HepG2 (cell line): ENCODE results near the gene NR2F6. TPM values are rescaled to one million over a fixed set of nuclear protein-coding genes. Genes with fewer than 3 reads are reported as not detected.

Experiments
- GFI1 ChIP-seq: sonication (generic); formaldehyde crosslinking; IDR thresholded peaks from 2 replicates; pipeline ENCODE4 v1.5.0; 2020; ENCODE audit warnings: missing genetic modification reagents, mild to moderate bottlenecking, borderline replicate concordance
- GTF3A ChIP-seq: sonication (generic); formaldehyde crosslinking; conservative IDR thresholded peaks from 2 replicates; pipeline ENCODE4 v1.4.0; 2020; ENCODE audit warnings: mild to moderate bottlenecking, missing genetic modification reagents
- HMG20A ChIP-seq: IDR thresholded peaks from 2 replicates; pipeline ENCODE4 v1.6.1; 2016; ENCODE audit warnings: borderline replicate concordance
- ISX ChIP-seq: sonication (generic); formaldehyde crosslinking; conservative IDR thresholded peaks from 2 replicates; pipeline ENCODE4 v1.5.0; 2020; ENCODE audit warnings: missing genetic modification reagents
- MTF1 ChIP-seq: sonication (generic); formaldehyde crosslinking; IDR thresholded peaks from 2 replicates; pipeline ENCODE4 v1.5.0; 2020; ENCODE audit warnings: missing genetic modification reagents
- NONO ChIP-seq, 2 experiments: fragments of 450-650 bp in 1 of 2; sonication (generic) in 1 of 2; formaldehyde crosslinking in 1 of 2; IDR thresholded peaks in 1 of 2; conservative IDR thresholded peaks in 1 of 2; 2 replicates each; pipeline versions ENCODE4 v1.6.1 to v1.8.0; 2017 to 2022; ENCODE audit warnings: mild to moderate bottlenecking in 1 of 2, missing genetic modification reagents in 1 of 2, moderate library complexity in 1 of 2
- PHF20 ChIP-seq: sonication (generic); formaldehyde crosslinking; IDR thresholded peaks from 2 replicates; pipeline ENCODE4 v1.5.0; 2020; ENCODE audit warnings: mild to moderate bottlenecking, missing genetic modification reagents
- STAG1 ChIP-seq: sonication (generic); formaldehyde crosslinking; IDR thresholded peaks from 2 replicates; pipeline ENCODE4 v1.4.0; 2020; ENCODE audit warnings: missing genetic modification reagents
- ZNF367 ChIP-seq: sonication (generic); formaldehyde crosslinking; IDR thresholded peaks from 2 replicates; pipeline ENCODE4 v1.4.0; 2020; ENCODE audit warnings: missing genetic modification reagents, borderline replicate concordance
- ZNF382 ChIP-seq: sonication (generic); formaldehyde crosslinking; IDR thresholded peaks from 2 replicates; pipeline ENCODE4 v1.5.0; 2020; ENCODE audit warnings: missing genetic modification reagents, mild to moderate bottlenecking, borderline replicate concordance
- ZNF446 ChIP-seq: sonication (generic); formaldehyde crosslinking; IDR thresholded peaks from 2 replicates; pipeline ENCODE4 v1.5.0; 2020; ENCODE audit warnings: mild to moderate bottlenecking, missing genetic modification reagents
- ZNF761 ChIP-seq: sonication (generic); formaldehyde crosslinking; conservative IDR thresholded peaks from 2 replicates; pipeline ENCODE4 v1.4.0; 2020; ENCODE audit warnings: mild to moderate bottlenecking, missing genetic modification reagents
- ZNF780A ChIP-seq: sonication (generic); formaldehyde crosslinking; IDR thresholded peaks from 2 replicates; pipeline ENCODE4 v1.8.0; 2022; ENCODE audit warnings: mild to moderate bottlenecking, missing genetic modification reagents, moderate library complexity
- polyA plus RNA-seq, 8 experiments: library from polyadenylated mRNA; depleted of rRNA in 3 of 8; stranded (reverse) in 7 of 8; unstranded in 1 of 8; fragments of >200 nt; fragmentation: Illumina TruSeq in 4 of 8; extraction: Trizol in 4 of 8; gene quantifications; 2 replicates each; pipeline versions ENCODE4 v1.2.1 to v1.2.3, GENCODE V29; 2011 to 2016; ENCODE audit warnings: low read depth in 4 of 8, missing spikeins in 1 of 8, mixed read lengths in 1 of 8; ENCODE audit not compliant: insufficient read depth in 1 of 8
- total RNA-seq, 5 experiments: library from RNA; depleted of rRNA; stranded (reverse); fragments of >200 nt; fragmentation: Illumina TruSeq; extraction: Trizol; gene quantifications; 2 replicates each; pipeline ENCODE4 v1.2.3, GENCODE V29; 2016; ENCODE audit warnings: low read depth in 1 of 5
- TF ChIP-seq, protein P1 (sequence below): fragments of 450-650 bp; IDR thresholded peaks from 2 replicates; pipeline ENCODE4 v1.6.1; 2016
- TF ChIP-seq, protein P2 (sequence below): sonication (generic); formaldehyde crosslinking; IDR thresholded peaks from 2 replicates; pipeline ENCODE4 v1.8.0; 2022; ENCODE audit warnings: mild to moderate bottlenecking, missing genetic modification reagents; ENCODE audit not compliant: insufficient replicate concordance
- TF ChIP-seq, protein P3 (sequence below): IDR thresholded peaks from 2 replicates; pipeline ENCODE4 v1.6.1; 2016; ENCODE audit warnings: missing compliant biosample characterization, missing genetic modification reagents, borderline replicate concordance
- TF ChIP-seq, protein P4 (sequence below): sonication (generic); formaldehyde crosslinking; IDR thresholded peaks from 2 replicates; pipeline ENCODE4 v1.4.0; 2020; ENCODE audit warnings: missing genetic modification reagents
- TF ChIP-seq, protein P5 (sequence below): sonication (generic); formaldehyde crosslinking; IDR thresholded peaks from 2 replicates; pipeline ENCODE4 v1.5.1; 2020; ENCODE audit warnings: mild to moderate bottlenecking, missing genetic modification reagents, moderate library complexity

NR2F6 gene
- total and polyA plus RNA-seq, 2 of the 13 experiments (the other 11 are each of a cell fraction or from before 2014, with no cell fraction given) = 30.9 to 72.4 TPM

DNA sequence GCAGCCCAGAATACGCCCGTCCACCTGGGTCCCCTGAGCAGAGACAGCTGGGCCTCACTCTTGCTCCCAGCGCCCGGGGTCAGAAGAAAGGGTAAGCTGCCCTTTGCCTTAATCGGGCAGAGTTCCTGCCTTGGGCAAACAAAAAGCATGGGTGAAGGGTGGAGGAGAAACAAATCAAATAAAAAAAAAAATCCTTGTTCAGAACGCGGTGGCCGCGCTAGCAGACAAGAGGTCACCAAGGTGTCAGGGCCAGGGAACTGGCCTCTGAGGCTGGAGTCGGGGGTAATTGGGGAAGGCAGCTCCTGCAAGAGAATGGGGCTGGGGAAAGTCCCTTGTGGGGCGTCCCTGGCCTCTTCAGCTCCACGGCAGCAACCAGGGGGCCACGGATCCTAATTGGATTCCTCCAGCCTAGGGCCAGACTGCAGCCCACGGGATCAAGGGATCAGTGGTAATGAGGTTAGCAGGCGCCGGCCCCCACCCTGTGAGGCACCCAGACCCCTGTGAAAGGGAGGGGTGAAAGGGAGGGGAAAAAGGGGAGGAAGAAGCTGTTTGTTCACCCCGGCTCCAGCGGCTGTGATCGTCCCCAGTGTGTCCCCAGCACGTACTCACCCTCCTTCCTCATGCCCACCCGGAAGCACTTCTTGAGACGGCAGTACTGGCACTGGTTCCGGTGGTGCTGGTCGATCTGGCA lies 5.5 kb downstream of the NR2F6 start (continued):
- TF ChIP-seq, protein P1, sequence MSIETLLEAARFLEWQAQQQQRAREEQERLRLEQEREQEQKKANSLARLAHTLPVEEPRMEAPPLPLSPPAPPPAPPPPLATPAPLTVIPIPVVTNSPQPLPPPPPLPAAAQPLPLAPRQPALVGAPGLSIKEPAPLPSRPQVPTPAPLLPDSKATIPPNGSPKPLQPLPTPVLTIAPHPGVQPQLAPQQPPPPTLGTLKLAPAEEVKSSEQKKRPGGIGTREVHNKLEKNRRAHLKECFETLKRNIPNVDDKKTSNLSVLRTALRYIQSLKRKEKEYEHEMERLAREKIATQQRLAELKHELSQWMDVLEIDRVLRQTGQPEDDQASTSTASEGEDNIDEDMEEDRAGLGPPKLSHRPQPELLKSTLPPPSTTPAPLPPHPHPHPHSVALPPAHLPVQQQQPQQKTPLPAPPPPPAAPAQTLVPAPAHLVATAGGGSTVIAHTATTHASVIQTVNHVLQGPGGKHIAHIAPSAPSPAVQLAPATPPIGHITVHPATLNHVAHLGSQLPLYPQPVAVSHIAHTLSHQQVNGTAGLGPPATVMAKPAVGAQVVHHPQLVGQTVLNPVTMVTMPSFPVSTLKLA = no peak
- no peak; the same call in 1 of the 2 replicates for TF ChIP-seq HMG20A (CRISPR knock-in tag)
- no peak for TF ChIP-seq ZNF761 (CRISPR knock-in tag)
- no peak for TF ChIP-seq ISX
- no peak; the same call in 1 of the 2 replicates for TF ChIP-seq GFI1 (CRISPR knock-in tag)
- TF ChIP-seq, protein P2, sequence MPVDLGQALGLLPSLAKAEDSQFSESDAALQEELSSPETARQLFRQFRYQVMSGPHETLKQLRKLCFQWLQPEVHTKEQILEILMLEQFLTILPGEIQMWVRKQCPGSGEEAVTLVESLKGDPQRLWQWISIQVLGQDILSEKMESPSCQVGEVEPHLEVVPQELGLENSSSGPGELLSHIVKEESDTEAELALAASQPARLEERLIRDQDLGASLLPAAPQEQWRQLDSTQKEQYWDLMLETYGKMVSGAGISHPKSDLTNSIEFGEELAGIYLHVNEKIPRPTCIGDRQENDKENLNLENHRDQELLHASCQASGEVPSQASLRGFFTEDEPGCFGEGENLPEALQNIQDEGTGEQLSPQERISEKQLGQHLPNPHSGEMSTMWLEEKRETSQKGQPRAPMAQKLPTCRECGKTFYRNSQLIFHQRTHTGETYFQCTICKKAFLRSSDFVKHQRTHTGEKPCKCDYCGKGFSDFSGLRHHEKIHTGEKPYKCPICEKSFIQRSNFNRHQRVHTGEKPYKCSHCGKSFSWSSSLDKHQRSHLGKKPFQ (CRISPR knock-in tag) = no peak
- TF ChIP-seq, protein P3, sequence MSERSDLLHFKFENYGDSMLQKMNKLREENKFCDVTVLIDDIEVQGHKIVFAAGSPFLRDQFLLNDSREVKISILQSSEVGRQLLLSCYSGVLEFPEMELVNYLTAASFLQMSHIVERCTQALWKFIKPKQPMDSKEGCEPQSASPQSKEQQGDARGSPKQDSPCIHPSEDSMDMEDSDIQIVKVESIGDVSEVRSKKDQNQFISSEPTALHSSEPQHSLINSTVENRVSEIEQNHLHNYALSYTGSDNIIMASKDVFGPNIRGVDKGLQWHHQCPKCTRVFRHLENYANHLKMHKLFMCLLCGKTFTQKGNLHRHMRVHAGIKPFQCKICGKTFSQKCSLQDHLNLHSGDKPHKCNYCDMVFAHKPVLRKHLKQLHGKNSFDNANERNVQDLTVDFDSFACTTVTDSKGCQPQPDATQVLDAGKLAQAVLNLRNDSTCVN (CRISPR knock-in tag) = no peak
- TF ChIP-seq, protein P4, sequence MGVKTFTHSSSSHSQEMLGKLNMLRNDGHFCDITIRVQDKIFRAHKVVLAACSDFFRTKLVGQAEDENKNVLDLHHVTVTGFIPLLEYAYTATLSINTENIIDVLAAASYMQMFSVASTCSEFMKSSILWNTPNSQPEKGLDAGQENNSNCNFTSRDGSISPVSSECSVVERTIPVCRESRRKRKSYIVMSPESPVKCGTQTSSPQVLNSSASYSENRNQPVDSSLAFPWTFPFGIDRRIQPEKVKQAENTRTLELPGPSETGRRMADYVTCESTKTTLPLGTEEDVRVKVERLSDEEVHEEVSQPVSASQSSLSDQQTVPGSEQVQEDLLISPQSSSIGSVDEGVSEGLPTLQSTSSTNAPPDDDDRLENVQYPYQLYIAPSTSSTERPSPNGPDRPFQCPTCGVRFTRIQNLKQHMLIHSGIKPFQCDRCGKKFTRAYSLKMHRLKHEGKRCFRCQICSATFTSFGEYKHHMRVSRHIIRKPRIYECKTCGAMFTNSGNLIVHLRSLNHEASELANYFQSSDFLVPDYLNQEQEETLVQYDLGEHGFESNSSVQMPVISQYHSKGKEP (CRISPR knock-in tag) = no peak
- TF ChIP-seq PHF20 (CRISPR knock-in tag) = peak; percentile 32; the same call in 1 of the 2 replicates
- TF ChIP-seq ZNF382 (CRISPR knock-in tag) = no peak
- no peak for TF ChIP-seq ZNF780A (CRISPR knock-in tag)
- TF ChIP-seq MTF1 (CRISPR knock-in tag) = no peak
- no peak for TF ChIP-seq ZNF367 (CRISPR knock-in tag)
- TF ChIP-seq STAG1 = 0 out of 2 replicates have a peak, but pooled peaks have one; percentile 9
- TF ChIP-seq, protein P5, sequence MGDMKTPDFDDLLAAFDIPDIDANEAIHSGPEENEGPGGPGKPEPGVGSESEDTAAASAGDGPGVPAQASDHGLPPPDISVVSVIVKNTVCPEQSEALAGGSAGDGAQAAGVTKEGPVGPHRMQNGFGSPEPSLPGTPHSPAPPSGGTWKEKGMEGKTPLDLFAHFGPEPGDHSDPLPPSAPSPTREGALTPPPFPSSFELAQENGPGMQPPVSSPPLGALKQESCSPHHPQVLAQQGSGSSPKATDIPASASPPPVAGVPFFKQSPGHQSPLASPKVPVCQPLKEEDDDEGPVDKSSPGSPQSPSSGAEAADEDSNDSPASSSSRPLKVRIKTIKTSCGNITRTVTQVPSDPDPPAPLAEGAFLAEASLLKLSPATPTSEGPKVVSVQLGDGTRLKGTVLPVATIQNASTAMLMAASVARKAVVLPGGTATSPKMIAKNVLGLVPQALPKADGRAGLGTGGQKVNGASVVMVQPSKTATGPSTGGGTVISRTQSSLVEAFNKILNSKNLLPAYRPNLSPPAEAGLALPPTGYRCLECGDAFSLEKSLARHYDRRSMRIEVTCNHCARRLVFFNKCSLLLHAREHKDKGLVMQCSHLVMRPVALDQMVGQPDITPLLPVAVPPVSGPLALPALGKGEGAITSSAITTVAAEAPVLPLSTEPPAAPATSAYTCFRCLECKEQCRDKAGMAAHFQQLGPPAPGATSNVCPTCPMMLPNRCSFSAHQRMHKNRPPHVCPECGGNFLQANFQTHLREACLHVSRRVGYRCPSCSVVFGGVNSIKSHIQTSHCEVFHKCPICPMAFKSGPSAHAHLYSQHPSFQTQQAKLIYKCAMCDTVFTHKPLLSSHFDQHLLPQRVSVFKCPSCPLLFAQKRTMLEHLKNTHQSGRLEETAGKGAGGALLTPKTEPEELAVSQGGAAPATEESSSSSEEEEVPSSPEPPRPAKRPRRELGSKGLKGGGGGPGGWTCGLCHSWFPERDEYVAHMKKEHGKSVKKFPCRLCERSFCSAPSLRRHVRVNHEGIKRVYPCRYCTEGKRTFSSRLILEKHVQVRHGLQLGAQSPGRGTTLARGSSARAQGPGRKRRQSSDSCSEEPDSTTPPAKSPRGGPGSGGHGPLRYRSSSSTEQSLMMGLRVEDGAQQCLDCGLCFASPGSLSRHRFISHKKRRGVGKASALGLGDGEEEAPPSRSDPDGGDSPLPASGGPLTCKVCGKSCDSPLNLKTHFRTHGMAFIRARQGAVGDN (CRISPR knock-in tag) = peak; percentile 94
- TF ChIP-seq ZNF446 (CRISPR knock-in tag) = 0 out of 2 replicates have a peak, but pooled peaks have one; percentile 41
- TF ChIP-seq NONO (IDR thresholded peaks at IDR 0.05) = no peak
- TF ChIP-seq NONO (CRISPR knock-in tag; conservative IDR thresholded peaks at IDR 0.05) = peak; percentile 64; the same call in 1 of the 2 replicates
- no peak for TF ChIP-seq GTF3A (CRISPR knock-in tag)
